ENCODE measurements around the gene MDK. TPM values are rescaled to one million over a fixed set of nuclear protein-coding genes. Genes with fewer than 3 reads are reported as not detected.

Gene MDK
- total RNA-seq, 1 experiment from 2014 or later, result 252 TPM

DNA sequence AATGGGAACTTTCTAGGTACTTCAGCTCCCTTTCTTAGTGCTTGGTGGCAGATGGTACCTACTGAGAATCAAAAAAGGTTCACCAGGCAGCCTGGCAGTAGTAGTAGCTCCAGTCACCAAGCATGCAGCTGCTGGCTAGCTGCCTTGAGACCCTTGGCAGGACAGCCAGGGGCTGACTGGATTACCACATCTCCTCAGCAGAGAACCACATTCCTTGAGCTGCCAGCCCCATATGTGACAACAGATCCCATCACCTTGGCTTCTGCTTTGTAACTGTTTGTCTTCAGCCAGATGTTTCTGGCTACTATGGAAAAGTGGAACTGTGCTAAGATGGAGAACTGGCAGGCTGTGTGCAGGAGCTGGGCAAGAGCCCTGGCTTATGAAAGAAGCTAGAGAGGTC is 49.7 kb downstream of the MDK start:
- Histone ChIP-seq H3K4me1 (ENCODE audit: control insufficient read depth, insufficient read depth, low read length) (no peaks in the 10 kb centered on the region), H3K4me3 (ENCODE audit: low read depth in 2 of 2, low read length in 2 of 2) (no peak overlapping the region), H3K9me3 (ENCODE audit: control insufficient read depth, insufficient read depth, low read depth, low read length) (no peaks in the 10 kb centered on the region), H3K27ac (ENCODE audit: low read length) (no peak overlapping the region), H3K27me3 (ENCODE audit: control insufficient read depth, insufficient read depth, low read length) (no peaks in the 10 kb centered on the region), H3K36me3 (ENCODE audit: control insufficient read depth, insufficient read depth, low read length) (peaks cover 9% of the 10 kb centered on the region; the same call in 1 of the 2 replicates)
- in situ Hi-C loops (cut with HindIII; ENCODE audit: low pct_unique_long_range_greater_than_20kb, low sequenced_read_pairs), result no loop called here
- ChIA-PET POLR2A (no interaction called here), CTCF (interaction anchor here (0.6 to 1.3 kb wide), 2 partner anchors 59 to 72 kb away, joined by 4 to 7 read pairs; no protein-coding TSS in a partner anchor)
- ATAC-seq (no peak), DNase-seq (ENCODE audit: low read depth, low spot score) (no peak)
- intact Hi-C loops (cut with micrococcal nuclease; ENCODE audit: unreplicated experiment), result no loop called here
- no TSS peak for BruUV-seq (replicated peaks)
- TF ChIP-seq SIN3A (IDR thresholded peaks at IDR 0.05; ENCODE audit: borderline replicate concordance, insufficient read depth, low read depth, low read length) (no peak), TCF7L2 (IDR thresholded peaks at IDR 0.05; ENCODE audit: low read depth, low read length) (no peak), POLR2AphosphoS5 (IDR thresholded peaks at IDR 0.05; ENCODE audit: low read depth, low read length) (no peak)
- TF ChIP-seq, protein P1, sequence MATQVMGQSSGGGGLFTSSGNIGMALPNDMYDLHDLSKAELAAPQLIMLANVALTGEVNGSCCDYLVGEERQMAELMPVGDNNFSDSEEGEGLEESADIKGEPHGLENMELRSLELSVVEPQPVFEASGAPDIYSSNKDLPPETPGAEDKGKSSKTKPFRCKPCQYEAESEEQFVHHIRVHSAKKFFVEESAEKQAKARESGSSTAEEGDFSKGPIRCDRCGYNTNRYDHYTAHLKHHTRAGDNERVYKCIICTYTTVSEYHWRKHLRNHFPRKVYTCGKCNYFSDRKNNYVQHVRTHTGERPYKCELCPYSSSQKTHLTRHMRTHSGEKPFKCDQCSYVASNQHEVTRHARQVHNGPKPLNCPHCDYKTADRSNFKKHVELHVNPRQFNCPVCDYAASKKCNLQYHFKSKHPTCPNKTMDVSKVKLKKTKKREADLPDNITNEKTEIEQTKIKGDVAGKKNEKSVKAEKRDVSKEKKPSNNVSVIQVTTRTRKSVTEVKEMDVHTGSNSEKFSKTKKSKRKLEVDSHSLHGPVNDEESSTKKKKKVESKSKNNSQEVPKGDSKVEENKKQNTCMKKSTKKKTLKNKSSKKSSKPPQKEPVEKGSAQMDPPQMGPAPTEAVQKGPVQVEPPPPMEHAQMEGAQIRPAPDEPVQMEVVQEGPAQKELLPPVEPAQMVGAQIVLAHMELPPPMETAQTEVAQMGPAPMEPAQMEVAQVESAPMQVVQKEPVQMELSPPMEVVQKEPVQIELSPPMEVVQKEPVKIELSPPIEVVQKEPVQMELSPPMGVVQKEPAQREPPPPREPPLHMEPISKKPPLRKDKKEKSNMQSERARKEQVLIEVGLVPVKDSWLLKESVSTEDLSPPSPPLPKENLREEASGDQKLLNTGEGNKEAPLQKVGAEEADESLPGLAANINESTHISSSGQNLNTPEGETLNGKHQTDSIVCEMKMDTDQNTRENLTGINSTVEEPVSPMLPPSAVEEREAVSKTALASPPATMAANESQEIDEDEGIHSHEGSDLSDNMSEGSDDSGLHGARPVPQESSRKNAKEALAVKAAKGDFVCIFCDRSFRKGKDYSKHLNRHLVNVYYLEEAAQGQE (IDR thresholded peaks at IDR 0.05; ENCODE audit: insufficient read depth in 1 of 2, low read depth in 2 of 2, low read length in 1 of 2), result no peak
- TF ChIP-seq, protein P2, sequence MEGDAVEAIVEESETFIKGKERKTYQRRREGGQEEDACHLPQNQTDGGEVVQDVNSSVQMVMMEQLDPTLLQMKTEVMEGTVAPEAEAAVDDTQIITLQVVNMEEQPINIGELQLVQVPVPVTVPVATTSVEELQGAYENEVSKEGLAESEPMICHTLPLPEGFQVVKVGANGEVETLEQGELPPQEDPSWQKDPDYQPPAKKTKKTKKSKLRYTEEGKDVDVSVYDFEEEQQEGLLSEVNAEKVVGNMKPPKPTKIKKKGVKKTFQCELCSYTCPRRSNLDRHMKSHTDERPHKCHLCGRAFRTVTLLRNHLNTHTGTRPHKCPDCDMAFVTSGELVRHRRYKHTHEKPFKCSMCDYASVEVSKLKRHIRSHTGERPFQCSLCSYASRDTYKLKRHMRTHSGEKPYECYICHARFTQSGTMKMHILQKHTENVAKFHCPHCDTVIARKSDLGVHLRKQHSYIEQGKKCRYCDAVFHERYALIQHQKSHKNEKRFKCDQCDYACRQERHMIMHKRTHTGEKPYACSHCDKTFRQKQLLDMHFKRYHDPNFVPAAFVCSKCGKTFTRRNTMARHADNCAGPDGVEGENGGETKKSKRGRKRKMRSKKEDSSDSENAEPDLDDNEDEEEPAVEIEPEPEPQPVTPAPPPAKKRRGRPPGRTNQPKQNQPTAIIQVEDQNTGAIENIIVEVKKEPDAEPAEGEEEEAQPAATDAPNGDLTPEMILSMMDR (IDR thresholded peaks at IDR 0.05), result no peak

Small RNA genes within 50 kb of the gene (microRNA-seq; reads per million reads assigned to microRNA genes)
- gene MIR4688 (ENCODE audit: unreplicated experiment), result 1.3 reads per million

Other genes with a start within 250 kb of the MDK start
- 35.6 TPM for gene CREB3L1, start 104.0 kb upstream of the MDK start, total RNA-seq (2021; ENCODE audit: unreplicated experiment)
- 104 TPM for gene DGKZ, start 34.2 kb upstream of the MDK start, total RNA-seq (2021; ENCODE audit: unreplicated experiment)
- gene CHRM4, start 10.1 kb downstream of the MDK start, total RNA-seq (2021; ENCODE audit: unreplicated experiment), result 3.1 TPM
- gene AMBRA1, start 212.4 kb downstream of the MDK start, total RNA-seq (2021; ENCODE audit: unreplicated experiment), result 40.0 TPM
- 6.4 TPM for gene HARBI1, start 235.6 kb downstream of the MDK start, total RNA-seq (2021; ENCODE audit: unreplicated experiment)
- 57.9 TPM for gene ATG13, start 235.9 kb downstream of the MDK start, total RNA-seq (2021; ENCODE audit: unreplicated experiment)

Data from Panc1 (cell line).